DMS 273 (cell line): ENCODE data around the gene CHSY3.

Experiments
- DNase-seq: peaks from one replicate; lab custom pipeline; 2025; ENCODE audit not compliant: unreplicated experiment; lab: John Stamatoyannopoulos, UW

Gene CHSY3

GRCh38 chr5:130090569-130091270, 186.5 kb downstream of the CHSY3 start:
- no peak for DNase-seq

- DNase-seq = no peak
Measured at GRCh38 chr5:130092991-130093390, 188.7 kb downstream of the CHSY3 start.

- no peak for DNase-seq
Measured at GRCh38 chr5:130096483-130096882, 192.2 kb downstream of the CHSY3 start.

GRCh38 chr5:130099008-130099407, 194.7 kb downstream of the CHSY3 start:
- DNase-seq = no peak

DNA sequence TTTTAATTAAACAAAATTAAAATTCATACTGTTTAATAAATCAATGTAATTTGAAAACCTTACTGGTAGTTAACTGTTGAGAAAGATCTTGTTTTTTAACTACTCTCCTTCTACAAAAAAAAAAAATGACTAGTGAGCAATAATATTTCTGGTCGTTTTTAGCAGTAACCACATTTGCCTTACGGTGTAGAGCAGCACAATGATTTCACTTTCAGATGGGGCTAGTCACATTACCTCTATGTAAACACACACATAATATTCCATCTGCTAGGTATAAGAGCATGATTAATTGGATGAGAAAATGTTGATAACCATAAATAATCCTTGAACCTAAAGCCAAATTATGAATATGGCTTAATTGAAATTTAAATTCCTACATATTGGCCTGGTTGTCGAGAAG, 198.1 kb downstream of the CHSY3 start:
- DNase-seq = no peak

GRCh38 chr5:130102960-130103359, 198.7 kb downstream of the CHSY3 start:
- no peak for DNase-seq

- no peak for DNase-seq
Measured at GRCh38 chr5:130104895-130105688, 200.8 kb downstream of the CHSY3 start.

DNA sequence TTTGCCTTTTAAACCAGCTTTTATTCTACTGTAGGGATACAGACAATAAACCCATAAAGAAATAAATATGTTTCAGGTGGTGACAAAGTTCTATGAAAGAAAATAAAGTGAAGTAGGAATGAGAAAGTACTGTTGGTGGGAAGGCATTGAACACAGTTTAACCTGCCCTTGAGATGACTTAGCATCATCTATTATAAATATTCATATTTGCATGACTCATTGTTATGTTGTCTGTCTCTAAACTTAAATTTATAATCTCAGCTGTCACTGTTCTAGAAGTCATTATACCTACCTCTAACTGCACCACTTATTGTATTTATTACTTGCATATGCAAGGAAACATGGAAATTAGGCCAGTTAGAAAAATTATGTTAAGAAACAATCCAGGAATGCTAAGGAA, 202.2 kb downstream of the CHSY3 start:
- DNase-seq = no peak

DNA sequence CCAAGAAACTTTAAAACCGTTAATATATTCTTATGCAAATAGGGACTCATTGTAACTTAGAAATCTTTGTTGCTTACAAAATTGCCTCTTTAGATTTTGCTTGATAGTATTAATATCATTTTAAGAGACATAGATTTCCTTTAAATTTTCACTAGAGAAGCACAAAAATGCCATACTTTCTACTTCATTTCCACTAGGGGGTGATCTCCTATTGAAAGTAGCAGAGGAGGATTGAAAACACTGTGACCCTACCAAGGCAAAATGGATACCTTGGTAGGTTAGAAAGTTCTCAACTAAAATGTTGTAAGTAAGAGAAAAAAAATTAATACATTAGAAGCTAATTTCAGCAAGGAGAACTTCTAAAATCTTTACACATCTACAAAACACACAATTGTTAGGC, 204.9 kb downstream of the CHSY3 start:
- DNase-seq = peak; percentile 43

GRCh38 chr5:130110328-130110727, 206.1 kb downstream of the CHSY3 start:
- no peak for DNase-seq

- DNase-seq = no peak
Measured at GRCh38 chr5:130111746-130112145, 207.5 kb downstream of the CHSY3 start.

DNA sequence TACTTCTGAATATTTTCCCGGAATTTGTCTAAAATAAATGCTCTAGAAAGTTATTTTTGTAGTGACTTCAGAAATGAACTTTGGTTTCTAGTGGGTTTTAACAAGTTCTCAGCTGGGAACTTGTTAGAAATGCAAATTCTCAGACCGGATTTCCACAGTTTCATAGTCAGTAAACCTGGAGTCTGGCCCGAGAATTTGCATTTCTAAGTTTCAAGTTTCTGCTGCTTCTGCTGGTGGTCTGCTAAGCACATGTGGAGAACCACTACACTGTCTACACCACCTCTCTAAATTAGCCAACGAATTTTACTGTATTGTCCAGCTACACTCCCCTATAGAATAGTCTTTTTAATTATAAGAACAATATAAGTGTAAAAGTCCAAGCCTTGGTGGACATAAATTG, 208.0 kb downstream of the CHSY3 start:
- no peak for DNase-seq

DNA sequence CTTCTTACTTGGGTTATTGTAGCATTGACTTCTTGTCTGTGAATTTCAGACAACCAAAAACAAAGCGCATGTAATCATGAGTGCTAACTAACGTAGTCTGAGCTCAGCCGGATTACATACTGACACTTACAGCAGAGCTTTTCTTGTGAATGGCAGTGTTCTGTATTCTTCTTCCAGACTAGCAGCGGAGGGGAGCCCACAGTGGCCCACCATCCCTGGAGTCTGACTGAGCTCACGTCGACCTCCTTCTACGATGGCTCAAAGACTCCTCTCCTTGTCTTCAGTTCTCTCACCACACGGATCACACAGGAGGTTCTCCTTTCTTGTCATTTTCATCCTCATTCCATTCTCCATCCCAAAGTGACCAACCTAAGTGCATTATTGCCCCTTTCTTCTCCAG, 211.4 kb downstream of the CHSY3 start:
- DNase-seq = no peak

GRCh38 chr5:130116462-130116861, 212.2 kb downstream of the CHSY3 start:
- no peak for DNase-seq

- no peak for DNase-seq
Measured at GRCh38 chr5:130116972-130117371, 212.7 kb downstream of the CHSY3 start.

DNA sequence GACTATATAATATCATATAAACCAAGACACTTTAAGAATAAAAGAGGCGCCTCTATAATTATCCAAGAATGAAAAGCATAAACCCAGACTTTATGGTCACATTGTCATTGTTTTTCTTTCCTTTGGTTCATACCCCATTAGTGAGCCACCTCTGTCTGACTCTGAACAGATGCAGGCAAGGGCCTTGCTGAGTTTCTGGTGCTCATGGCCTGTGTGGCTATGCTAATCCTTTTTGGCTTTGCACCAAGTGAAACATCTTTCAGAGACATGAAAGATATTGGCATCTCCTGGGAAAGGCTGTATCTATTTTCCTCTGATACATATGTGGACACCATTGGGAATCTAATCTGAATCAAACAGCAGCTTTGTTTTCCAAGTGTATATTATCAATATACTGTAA, 222.5 kb downstream of the CHSY3 start:
- no peak for DNase-seq

DNA sequence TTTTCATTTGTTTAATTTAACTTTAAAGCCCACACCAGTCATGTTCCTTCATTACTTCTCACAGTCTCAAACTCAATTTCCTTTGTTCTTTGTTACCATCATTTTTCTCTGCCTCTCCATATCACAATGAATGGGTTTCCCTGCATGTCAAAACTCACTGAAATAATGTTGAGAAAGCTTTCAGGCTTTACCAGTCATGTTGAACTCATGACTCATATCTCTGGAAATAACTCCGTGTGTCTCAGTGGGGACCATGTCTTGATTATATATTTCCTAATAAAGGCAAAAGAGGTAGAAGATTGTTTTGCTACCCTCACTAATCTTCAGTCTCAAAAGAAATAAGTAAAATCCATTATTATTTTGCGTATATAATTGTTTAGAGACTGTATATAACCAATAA, 231.2 kb downstream of the CHSY3 start:
- no peak for DNase-seq

DNA sequence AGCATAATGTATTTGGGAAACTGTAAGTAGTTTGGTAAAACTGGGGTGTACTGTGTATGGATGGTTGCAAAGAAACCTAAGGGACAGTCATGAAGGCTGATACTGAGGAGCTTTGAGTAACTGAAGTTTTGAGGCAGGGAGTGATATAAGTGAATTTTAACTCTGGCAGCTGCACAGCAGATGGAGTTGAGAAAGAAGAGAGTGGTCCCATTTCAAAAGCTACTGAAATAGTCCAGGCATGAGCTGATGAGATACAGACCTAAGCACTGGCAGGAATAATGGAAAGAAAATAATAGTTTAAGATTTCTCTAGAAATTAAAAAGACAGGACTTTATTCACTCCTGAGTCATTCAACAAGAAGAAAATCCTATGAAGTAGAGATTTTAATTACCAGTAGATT, 232.0 kb downstream of the CHSY3 start:
- no peak for DNase-seq

DNA sequence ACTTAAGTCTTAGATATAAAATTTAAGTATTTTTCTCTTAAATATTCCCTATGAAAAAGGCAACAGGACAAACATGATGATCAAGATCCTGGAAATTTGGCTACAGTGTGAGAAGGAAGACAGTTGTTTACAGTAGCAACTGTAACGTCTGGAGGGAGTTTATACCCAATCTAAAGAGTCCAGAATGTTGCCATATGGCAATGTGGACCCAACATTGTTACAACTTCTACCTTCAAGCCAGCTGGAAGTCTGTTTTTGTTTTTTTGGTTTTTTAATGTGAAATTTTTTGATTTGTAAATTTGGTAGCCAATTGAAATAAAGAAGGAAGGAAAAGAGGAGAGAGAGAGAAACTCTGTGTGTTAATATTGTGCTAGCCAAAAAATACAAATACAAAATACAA, 233.4 kb downstream of the CHSY3 start:
- DNase-seq = no peak

DNA sequence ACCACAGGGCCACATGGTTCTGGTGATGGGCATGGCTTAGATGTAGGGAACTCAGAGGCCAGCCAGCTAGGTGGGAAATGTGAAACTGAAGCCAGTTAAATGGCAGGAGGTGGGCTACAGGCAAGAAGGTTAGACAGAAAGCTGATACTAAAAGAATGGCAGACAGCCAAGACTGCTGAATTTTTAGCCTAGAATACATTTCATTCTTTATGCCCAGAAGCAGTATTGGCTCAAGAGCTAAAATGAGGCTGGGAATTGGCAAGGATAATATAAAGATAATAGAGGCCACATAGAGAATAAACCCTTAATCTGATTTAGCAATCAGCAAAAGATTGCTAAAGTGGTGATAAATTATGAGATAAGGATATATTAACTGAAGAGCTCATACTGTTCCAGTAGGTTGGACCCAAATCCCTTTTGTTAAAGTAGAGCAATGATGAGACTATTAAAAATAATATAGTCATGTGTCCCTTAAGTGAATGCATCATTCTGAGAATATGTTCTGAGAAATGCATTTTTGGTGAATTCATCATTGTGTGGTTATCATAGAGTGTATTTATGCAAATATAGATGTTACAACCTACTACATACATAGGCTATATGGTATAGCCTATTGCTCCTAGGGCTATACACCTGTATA, 234.3 kb downstream of the CHSY3 start:
- DNase-seq = no peak

GRCh38 chr5:130141659-130142320, 237.5 kb downstream of the CHSY3 start:
- DNase-seq = peak; percentile 27

GRCh38 chr5:130151239-130151638, 247.0 kb downstream of the CHSY3 start:
- DNase-seq = no peak
